Subcutaneous abdominal adipose tissue (tissue), 5 donors: Measurements from ENCODE around the gene DNAJC8.

Experiments
- H3K27ac ChIP-seq: one replicate; pipeline ENCODE4 v1.7.0; 2013; ENCODE audit warnings: low read depth, mild to moderate bottlenecking, inconsistent platforms, low read length, moderate library complexity
- H3K27me3 ChIP-seq, 5 donors: one replicate each; pipeline ENCODE4 v1.7.0; 2013; ENCODE audit warnings: low read length in 5 of 5, inconsistent platforms in 1 of 5; ENCODE audit not compliant: control insufficient read depth in 5 of 5, insufficient read depth in 4 of 5
- H3K36me3 ChIP-seq, 5 donors: one replicate each; pipeline ENCODE4 v1.7.0; 2013; ENCODE audit warnings: low read length in 5 of 5; ENCODE audit not compliant: control insufficient read depth in 5 of 5, insufficient read depth in 5 of 5
- H3K4me1 ChIP-seq, 5 donors: one replicate each; pipeline ENCODE4 v1.7.0; 2013; ENCODE audit warnings: low read length in 5 of 5, mild to moderate bottlenecking in 3 of 5, moderate library complexity in 1 of 5; ENCODE audit not compliant: control insufficient read depth in 5 of 5, insufficient read depth in 5 of 5
- H3K4me3 ChIP-seq, 5 donors: one replicate each; pipeline ENCODE4 v1.7.0; 2013; ENCODE audit warnings: low read length in 5 of 5, low read depth in 1 of 5
- H3K9ac ChIP-seq, 5 donors: one replicate each; pipeline ENCODE4 v1.7.0; 2013; ENCODE audit warnings: low read length in 5 of 5, mild to moderate bottlenecking in 4 of 5, moderate library complexity in 3 of 5
- H3K9me3 ChIP-seq, 5 donors: one replicate each; pipeline ENCODE4 v1.7.0; 2013; ENCODE audit warnings: low read length in 5 of 5; ENCODE audit not compliant: control insufficient read depth in 5 of 5
- donor health status: healthy.
- donor health status: healthy.
- donor health status: healthy.
- donor health status: healthy.
- donor health status: healthy.

Gene DNAJC8

DNA sequence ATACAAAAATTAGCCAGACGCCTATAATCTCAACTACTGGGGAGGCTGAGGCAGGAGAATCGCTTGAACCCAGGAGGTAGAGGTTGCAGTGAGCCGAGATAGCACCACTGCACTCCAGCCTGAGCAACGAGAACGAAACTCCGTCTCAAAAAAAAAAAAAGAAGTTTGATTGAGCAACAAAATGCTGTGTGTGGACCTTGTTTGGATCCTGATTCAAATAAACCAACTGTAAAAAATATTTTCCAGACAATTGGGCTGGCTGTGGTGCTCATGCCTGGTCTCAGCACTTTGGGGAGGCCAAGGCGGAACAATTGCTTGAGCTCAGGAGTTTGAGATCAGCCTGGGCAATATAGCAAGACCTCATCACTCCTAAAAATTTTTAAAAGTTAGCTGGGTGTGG lies 73.1 kb downstream of the DNAJC8 start:
- no peaks in the 10 kb centered on the region for H3K27me3 ChIP-seq
- H3K27ac ChIP-seq = no peak overlapping the region
- H3K9me3 ChIP-seq = no peaks in the 10 kb centered on the region
- peaks cover 2 to 30% (median 8%) of the 10 kb centered on the region in 5 donors for H3K4me1 ChIP-seq
- H3K9ac ChIP-seq = no peak overlapping the region
- no peaks in the 10 kb centered on the region for H3K36me3 ChIP-seq
- H3K4me3 ChIP-seq = no peak overlapping the region

DNA sequence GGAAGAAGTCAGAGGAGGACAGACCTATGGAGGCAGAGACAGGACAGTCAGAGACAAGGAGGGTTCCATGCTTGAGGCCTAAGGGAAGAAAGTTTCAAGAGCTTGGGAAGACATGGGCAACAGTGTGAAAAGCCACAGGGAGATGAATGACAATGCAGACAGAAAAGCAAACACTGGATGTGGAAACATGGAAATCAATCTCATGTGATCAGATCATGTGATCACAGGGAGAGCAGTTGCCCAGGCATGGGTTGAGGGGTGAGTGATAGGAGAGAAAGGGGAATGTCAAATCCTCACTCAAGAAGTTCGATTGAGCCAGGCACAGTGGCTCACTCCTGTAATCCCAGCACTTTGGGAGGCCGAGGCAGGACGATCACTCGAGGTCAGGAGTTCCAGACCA lies 73.6 kb downstream of the DNAJC8 start:
- Histone ChIP-seq H3K27ac (no peak overlapping the region), H3K27me3 (no peaks in the 10 kb centered on the region), H3K4me1 (peaks cover 2 to 29% (median 10%) of the 10 kb centered on the region in 5 donors)

DNA sequence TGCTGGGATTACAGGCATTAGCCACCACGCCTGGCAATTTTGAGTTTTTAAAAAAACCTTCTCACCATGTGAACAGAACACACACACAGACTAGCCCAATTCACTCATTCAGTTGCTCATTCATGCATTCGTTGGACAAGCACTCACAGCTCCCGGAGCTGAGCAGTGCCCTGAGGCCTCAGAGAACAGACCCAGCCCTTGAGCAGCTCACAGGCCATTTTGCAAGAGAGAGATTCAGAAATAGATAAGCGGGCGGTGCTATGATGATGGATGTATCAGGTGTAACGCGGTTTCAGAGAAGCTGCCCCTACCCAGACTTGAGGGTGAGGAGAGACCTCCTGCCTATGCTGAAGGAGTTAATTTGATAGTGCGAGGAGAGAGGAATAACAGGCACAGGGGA lies 74.9 kb downstream of the DNAJC8 start:
- no peak overlapping the region for H3K4me3 ChIP-seq
- no peak overlapping the region for H3K9ac ChIP-seq
- H3K27ac ChIP-seq = no peak overlapping the region
- H3K27me3 ChIP-seq = no peaks in the 10 kb centered on the region
- H3K36me3 ChIP-seq = no peaks in the 10 kb centered on the region
- H3K9me3 ChIP-seq = no peaks in the 10 kb centered on the region
- H3K4me1 ChIP-seq = peaks cover 2 to 26% (median 13%) of the 10 kb centered on the region in 5 donors

More for the DNA sequence above, 73.6 kb downstream of the DNAJC8 start:
- Histone ChIP-seq H3K9me3 (no peaks in the 10 kb centered on the region), H3K36me3 (no peaks in the 10 kb centered on the region), H3K9ac (no peak overlapping the region), H3K4me3 (no peak overlapping the region)

DNA sequence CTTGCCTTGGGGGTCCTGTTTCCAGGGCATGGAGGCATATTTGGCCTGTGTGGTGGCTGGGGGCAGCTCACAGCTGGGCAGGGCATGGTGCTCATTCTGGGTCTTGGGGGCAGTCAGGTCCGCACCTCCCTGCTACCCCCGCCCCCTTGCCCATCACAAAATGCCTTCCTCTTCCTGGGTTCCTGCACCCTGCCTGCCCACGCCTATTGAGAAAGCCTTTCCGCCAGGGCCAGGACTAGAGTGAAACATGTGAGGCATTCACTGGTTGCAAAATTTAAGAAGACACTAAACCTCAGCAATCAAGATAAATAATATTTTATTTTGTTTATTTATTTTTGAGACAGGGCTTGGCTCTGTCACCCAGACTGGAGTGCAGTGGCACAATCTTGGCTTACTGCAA lies 76.0 kb downstream of the DNAJC8 start:
- peaks cover 2 to 24% (median 13%) of the 10 kb centered on the region in 5 donors for H3K4me1 ChIP-seq
- H3K9me3 ChIP-seq = no peaks in the 10 kb centered on the region
- H3K27ac ChIP-seq = no peak overlapping the region
- no peaks in the 10 kb centered on the region for H3K36me3 ChIP-seq
- no peaks in the 10 kb centered on the region for H3K27me3 ChIP-seq
- H3K9ac ChIP-seq = no peak overlapping the region
- H3K4me3 ChIP-seq = no peak overlapping the region

DNA sequence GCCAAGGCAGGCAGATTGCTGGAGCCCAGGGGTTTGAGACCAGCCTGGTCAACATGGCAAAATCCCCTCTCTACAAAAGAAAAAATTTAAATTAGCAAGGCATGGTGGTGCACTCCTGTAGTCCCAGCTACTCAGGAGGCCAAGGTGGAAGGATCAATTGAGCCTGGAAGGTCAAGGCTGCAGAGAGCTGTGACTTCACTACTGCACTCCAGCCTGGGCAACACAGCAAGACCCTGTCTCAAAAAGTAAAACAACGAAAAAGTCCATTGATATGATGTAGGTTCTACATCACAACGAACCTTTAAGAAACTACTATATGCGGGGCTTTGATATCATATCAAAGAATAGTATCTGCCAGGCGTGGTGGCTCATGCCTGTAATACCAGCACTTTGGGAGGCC lies 77.2 kb downstream of the DNAJC8 start:
- H3K36me3 ChIP-seq = peaks cover 0 to 3% (median 0%) of the 10 kb centered on the region in 5 donors
- H3K4me3 ChIP-seq = no peak overlapping the region
- no peaks in the 10 kb centered on the region for H3K9me3 ChIP-seq
- H3K27me3 ChIP-seq = no peaks in the 10 kb centered on the region
- no peak overlapping the region for H3K27ac ChIP-seq
- no peak overlapping the region for H3K9ac ChIP-seq
- H3K4me1 ChIP-seq = peaks cover 2 to 16% (median 8%) of the 10 kb centered on the region in 5 donors

DNA sequence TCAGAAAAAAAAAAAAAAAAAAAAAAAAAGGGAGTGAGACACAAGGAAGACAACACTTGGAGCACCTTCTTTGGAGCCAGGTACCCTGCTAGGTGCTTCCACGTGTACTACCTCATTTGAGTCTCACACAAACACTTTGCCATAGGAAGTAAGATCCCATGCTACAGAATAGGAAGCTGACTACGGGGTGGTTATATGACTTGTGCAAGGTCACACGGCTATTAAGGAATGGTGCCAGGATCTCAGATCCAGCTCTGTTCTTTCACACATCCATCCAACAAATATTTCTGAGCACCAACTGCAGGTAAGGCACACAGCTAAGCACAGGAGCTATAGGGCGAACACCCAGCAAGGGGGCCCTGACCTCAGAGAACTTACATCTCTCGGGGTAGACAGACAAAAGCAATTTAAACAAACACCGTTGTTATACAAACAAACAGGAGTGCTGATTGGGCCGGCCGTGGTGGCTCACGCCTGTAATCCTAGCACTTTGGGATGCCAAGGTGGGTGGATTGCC lies 78.7 kb downstream of the DNAJC8 start:
- Histone ChIP-seq H3K9me3 (no peaks in the 10 kb centered on the region), H3K9ac (no peak overlapping the region), H3K4me1 (peaks cover under 1 to 15% (median 5%) of the 10 kb centered on the region in 5 donors), H3K36me3 (peaks cover 0 to 13% (median 8%) of the 10 kb centered on the region in 5 donors), H3K4me3 (no peak overlapping the region), H3K27me3 (no peaks in the 10 kb centered on the region), H3K27ac (no peak overlapping the region)
